Hematopoietic multipotent progenitor cell treated with erythropoietin and hydrocortisone succinate and interleukin-3 and kit ligand, for 17 days (in vitro differentiated cells): ENCODE measurements around the gene IRX4.

Source experiments
- DNase-seq: peaks from one replicate; pipeline ENCODE4 v3.0.0-alpha.2; 2015; ENCODE audit warnings: low spot score

Gene IRX4

GRCh38 chr5:1882337-1883119 is at the start of gene IRX4:
Gene IRX4 (minus strand): TSS chr5:1882925. CDS start chr5:1882647, 278 bp downstream.
- no peak for DNase-seq

- no peak for DNase-seq
Measured at GRCh38 chr5:1931604-1932231, 49.0 kb upstream of the IRX4 start.

- DNase-seq: no peak
Measured at GRCh38 chr5:1930880-1931603, 48.3 kb upstream of the IRX4 start.

- no peak for DNase-seq
Measured at GRCh38 chr5:1930501-1930879, 47.8 kb upstream of the IRX4 start.

GRCh38 chr5:1929108-1929991 is 46.6 kb upstream of the IRX4 start:
- DNase-seq: no peak

- DNase-seq: no peak
Measured at GRCh38 chr5:1926471-1927341, 44.0 kb upstream of the IRX4 start.

- DNase-seq: no peak
Measured at GRCh38 chr5:1926071-1926440, 43.3 kb upstream of the IRX4 start.

GRCh38 chr5:1925111-1926070 is 42.7 kb upstream of the IRX4 start:
- no peak for DNase-seq

GRCh38 chr5:1923766-1924165 is 41.0 kb upstream of the IRX4 start:
- DNase-seq: no peak

GRCh38 chr5:1923341-1923740 is 40.6 kb upstream of the IRX4 start:
- DNase-seq: no peak

GRCh38 chr5:1921711-1922110 is 39.0 kb upstream of the IRX4 start:
- no peak for DNase-seq

GRCh38 chr5:1919750-1920149 is 37.0 kb upstream of the IRX4 start:
- no peak for DNase-seq

GRCh38 chr5:1919209-1919566 is 36.5 kb upstream of the IRX4 start:
- DNase-seq: no peak

GRCh38 chr5:1918488-1919208 is 35.9 kb upstream of the IRX4 start:
- no peak for DNase-seq

GRCh38 chr5:1917830-1918487 is 35.2 kb upstream of the IRX4 start:
- no peak for DNase-seq

- no peak for DNase-seq
Measured at GRCh38 chr5:1916041-1917001, 33.6 kb upstream of the IRX4 start.

- DNase-seq: no peak
Measured at GRCh38 chr5:1915316-1915715, 32.6 kb upstream of the IRX4 start.

GRCh38 chr5:1914471-1914870 is 31.7 kb upstream of the IRX4 start:
- no peak for DNase-seq
